ENCODE results near the gene MKRN2.
"Not testable (repeated sequence)": the region's sequence is repeated elsewhere in the genome, so short reads cannot be mapped to it uniquely, and the experiment has no call there.

Gene MKRN2, protein sequence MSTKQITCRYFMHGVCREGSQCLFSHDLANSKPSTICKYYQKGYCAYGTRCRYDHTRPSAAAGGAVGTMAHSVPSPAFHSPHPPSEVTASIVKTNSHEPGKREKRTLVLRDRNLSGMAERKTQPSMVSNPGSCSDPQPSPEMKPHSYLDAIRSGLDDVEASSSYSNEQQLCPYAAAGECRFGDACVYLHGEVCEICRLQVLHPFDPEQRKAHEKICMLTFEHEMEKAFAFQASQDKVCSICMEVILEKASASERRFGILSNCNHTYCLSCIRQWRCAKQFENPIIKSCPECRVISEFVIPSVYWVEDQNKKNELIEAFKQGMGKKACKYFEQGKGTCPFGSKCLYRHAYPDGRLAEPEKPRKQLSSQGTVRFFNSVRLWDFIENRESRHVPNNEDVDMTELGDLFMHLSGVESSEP

DNA sequence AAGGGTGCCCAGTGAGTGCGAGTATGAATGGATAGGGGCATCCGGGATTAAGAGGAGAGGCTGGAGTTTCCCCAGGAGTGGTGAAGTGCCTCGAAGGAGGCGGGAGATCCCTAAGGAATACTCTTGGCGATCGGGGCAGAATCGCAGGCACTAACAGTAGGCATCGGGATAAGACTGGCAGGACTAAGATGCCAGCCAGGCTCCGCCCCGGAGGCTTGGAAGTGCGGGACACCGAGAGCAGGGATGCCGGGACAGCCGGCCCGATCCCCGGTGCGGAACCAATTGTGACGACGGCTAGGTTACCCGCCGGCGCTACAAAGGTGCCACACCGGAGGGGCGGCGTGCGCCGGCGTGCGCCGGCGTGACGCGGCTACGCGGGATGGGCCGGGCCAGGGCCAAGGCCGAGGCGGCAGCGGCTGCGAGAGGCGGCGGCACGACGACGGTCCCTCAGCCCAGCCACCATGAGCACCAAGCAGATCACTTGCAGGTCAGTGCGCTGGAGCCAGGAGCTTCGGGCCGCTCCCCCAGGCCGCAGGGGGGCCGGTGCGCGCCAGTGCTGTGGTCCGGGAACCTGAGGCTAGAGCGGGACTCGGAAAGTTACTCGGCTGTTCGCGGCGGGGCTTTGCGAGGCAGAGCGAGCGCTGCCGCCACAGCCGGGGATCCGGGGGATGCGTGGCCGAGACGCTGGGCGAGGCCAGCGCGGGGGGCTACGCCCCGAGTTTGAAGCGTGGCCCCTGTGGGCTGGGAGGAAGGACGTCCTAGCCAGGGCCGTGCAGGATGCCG is at the start of gene MKRN2:
Gene MKRN2 (plus strand): TSS at position 398 of the 783 bp plus-strand sequence. CDS start 64 bp downstream, at position 462.
- peak; percentile 85 for DNase-seq (ENCODE audit: low spot score)

DNA sequence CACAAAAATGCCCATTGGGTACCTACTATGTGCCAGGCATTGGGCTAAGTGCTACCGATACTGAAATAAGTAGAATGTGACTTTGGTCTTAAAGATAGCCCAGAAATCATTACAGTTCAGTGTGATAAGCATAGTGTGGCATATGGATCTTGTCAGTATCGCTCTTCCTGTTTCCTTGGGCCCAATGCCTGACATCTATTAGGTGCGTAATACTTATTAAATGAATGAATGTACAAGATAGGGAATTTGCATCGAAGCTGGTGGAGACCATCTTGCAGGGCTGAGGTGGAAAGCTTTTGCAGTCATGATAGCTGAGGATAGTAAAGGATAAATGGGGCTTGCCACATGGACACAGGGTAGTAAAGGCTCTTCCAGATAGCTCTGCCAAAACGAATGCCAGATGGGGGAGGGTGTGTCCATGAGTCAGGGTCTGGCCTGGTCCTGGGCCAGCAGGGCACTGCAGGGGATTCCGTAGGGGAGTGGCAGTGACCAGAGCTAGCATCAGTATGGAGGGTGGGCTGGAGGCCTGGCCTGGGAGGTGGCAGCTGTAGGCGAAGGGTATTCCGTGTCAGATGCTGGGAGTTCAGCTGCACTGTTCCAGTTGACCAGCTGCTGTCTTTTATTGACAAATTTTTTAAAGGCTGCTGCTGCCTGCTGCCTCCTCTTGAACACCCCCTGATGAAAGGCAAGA is 49.2 kb upstream of the MKRN2 start:
- DNase-seq (ENCODE audit: low spot score), result no peak

DNA sequence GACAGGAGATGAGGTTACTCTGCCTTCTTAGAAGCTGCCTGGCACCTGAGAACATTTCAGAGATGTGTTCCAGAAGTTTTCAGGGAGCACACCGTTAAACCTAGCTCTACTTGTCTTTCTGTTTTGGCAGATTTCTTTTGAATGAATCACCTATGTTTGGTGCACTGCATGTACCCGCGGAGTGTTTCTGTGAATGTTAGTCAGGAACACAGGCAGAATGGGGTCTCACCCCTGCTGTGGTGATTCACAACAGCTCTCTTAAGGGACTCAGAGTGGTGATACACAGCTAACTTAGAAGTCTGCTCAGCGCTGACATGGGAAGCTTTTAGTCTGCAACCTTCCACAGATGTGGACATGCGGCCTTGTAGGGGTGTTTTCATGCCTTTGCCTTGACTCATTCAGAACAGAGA is 48.6 kb upstream of the MKRN2 start:
- no peak for DNase-seq (ENCODE audit: low spot score)

DNA sequence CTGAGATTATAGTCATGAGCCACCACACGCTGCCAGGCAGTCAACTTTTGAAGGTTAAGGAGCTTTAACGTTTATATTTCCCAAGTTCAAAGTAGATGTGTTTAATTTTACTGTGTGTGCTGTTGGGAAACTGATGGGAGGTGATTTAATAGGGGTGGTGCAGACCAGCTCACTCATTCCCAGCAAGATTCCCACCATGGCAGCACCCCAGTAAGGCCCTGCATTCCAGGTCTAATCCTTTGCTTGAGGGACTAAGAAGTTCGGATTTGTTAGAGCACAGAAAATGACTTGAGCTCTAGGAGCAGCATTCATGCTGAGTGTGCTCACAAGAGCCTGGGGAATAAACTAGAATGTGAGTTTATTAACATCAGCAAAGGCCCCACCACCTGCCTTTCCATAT is 47.4 kb upstream of the MKRN2 start:
- no peak for DNase-seq (ENCODE audit: low spot score)

DNA sequence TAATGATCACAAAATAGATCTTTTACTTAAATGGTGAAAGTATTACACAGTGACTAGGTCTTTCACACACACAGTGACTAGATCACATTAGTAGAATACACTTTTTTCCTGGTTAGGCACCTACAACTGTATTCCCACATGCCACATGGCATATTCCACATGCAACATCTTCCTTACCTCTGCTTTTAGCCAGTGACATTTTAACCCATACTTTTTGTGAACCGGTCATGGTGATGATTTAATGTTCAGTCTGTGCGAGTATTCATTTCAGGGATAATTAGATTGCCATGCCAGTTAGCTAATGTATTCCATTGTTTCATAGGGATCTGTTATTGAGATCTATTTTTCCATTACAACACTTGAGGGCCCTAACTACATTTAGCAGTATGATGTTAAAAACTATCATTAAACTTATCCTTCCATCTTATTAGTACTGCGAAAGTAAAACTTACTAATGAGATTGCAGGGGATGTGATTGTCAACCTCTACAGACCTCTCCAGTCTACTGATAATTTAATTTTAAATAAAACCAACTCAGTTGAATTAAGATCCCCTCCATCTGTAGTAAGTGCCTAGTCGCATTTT is 44.3 kb upstream of the MKRN2 start:
- DNase-seq (ENCODE audit: low spot score), result no peak

DNA sequence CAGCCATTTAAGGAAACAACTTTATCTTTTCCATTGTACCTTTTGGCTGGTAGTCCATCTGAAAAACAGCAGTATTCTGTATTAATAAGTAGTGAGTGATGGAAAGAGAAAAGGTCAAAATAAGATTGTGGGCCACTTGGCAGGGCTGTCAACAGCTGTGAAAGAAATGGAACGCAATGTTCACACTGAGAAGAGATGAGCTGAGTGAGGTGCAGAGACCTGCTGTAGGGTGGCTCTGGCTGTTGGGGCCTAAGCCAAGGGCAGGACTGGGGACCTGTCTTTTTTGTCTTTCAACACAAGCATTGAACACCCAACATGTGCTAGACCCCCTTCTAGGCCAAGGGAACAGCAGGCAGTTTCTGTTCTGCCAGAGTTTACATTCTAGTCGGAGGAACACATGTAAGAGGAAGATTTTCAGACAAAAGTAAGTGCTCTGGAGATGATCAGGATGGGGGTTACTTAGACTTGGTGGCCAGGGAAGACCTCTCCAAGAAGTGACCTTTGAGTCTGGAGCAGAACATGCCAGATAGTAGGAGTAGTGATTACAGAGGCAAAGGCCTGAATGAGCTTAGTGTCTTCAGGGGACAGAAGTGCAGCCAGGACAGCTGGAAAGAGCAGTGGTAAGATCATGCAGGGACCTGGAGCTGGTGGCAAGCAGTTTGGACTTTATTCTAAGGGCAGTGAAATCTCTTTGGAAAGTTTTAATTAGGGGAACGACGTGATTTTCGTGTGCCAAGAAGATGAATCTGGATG is 43.0 kb upstream of the MKRN2 start:
- DNase-seq (ENCODE audit: low spot score), result no peak

DNA sequence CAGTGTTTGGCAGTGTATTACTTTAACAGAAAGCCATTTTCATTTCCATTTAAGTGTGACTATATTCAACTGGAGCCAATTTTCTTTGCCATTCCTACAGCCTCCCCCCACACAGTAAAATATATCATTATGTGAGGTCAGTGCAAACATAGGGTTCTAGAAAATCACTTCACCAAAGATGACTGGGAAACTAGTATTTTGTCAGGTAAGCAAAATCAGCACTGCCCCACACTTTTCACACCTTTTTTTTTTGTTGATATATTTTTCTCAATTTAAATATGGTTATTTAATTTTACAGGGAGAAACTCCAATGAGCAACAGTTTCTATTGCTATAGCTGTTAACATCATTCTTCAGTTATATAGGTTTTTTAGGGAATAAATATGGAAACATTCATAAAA is 41.3 kb upstream of the MKRN2 start:
- no peak for DNase-seq (ENCODE audit: low spot score)

DNA sequence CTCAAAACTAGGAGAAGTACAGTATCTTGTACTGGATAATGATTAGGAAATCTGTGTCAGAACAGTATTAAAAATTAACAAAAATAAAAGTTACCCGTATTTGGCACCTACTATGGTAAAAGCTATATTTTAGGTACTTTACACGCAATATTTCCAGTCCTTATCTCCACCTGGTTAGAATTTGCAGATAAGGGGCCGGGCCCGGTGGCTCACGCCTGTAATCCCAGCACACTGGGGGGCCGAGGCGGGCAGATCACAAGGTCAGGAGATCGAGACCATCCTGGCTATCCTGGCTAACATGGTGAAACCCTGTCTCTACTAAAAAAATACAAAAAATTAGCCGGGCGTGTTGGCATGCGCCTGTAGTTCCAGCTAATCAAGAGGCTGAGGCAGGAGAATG is 40.0 kb upstream of the MKRN2 start:
- no peak for DNase-seq (ENCODE audit: low spot score)

DNA sequence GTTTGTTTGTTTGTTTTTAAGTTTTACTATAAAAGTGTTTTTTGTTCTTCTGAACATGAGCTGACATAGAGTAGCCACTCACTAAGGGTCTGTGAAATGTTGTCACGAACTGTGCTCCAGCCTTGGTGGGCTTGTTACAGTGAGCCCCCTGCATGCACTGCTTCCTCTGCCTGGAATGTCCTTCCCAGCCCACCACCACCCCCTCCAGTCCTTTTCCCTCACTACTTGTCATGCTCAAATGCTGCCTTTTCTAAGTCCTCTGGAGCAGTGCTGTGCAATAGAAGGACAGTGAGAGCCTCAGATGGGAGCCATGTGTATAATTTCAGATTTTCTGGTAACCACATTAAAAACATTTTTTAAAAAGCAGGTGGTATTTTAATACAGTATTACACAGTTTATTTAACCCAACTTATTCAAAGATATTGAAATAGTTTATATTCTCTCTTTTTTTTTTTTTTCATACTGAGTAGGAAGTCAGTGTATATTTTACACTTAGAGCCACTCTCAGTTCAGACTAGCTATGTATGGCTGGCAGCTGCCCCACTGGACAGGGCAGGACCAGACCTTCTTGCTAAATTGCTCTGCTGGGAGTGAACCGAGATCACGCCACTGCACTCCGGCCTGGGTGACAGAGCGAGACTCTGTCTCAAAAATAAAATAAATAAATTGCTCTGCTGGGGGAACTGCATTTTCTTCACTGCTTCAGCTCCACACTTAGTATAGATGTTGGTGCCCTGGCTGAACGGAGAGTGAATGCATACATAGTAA is 38.4 kb upstream of the MKRN2 start:
- no peak for DNase-seq (ENCODE audit: low spot score)

DNA sequence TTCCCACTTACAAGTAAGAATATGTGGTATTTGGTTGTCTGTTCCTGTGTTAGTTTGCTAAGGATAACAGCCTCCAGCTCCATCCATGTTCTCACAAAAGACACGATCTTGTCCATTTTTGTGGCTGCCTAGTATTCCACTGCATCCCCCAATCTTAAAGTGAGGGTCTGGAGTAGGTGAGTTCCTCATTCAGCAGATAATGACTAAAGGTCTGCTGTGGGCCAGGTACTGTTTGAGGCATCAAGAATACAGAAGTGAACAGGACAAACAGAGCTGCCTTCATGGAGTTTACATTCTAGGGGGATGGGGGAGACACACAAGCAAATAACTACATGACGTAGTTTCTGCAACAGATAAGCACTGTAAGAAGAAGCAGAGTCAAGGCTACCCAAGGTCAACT is 35.9 kb upstream of the MKRN2 start:
- DNase-seq (ENCODE audit: low spot score), result no peak

DNA sequence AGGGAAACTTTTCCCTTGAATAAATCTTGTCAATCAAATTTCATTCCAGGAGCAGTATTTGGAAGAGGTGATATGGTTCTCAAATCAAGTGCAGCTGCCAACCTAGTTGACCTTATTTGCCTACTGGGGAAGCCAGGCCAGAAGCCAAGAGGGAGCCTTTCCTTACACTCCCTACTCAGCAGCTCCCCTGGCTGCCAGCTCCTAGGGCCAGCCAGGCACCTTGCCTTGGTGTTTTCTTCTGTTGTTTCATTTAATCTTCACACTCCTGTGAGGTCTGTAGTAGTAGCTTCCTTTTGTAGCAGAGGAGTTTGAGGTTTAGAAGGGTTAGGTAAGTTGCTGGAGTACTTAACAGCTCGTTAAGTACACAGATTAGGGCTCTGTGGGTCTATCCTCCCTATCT is 34.2 kb upstream of the MKRN2 start:
- DNase-seq (ENCODE audit: low spot score), result no peak

DNA sequence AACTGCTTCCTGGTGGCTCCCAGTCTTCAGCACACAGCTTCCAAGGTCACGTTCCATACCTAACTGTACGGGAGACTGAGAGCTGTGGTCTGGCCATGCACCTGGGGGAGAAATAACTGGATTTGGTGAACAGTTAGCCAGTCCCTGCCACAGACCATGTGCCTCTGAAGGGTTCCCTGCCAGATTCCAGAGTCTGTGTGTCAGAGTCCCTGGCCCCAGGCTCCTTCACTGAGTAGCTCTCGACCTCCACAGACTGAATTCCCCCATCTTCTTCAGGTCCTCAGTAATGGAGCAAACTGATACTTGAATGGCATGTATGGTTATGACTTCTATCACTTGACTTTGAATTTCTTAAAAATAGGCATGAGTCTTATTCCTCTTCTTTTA is 29.1 kb upstream of the MKRN2 start:
- no peak for DNase-seq (ENCODE audit: low spot score)

DNA sequence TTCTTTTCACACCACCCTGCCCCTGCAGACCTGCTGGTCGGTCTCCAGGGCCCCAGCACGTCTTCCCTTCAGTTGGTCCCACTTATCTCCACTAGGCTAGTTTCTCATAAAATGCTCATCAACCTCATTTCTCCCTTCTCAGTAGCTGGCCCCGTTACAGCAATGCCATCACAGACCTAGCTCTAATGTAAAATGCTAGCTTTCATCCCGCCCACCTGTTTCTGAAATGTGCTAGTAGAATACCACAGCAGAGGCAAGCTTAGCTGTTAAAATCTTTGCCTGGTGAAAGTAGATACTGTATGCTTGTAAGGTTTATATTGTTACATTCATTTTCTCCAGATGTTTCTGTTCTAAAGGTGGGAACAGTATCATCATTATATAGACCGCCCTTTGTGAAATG is 24.7 kb upstream of the MKRN2 start:
- no peak for DNase-seq (ENCODE audit: low spot score)

DNA sequence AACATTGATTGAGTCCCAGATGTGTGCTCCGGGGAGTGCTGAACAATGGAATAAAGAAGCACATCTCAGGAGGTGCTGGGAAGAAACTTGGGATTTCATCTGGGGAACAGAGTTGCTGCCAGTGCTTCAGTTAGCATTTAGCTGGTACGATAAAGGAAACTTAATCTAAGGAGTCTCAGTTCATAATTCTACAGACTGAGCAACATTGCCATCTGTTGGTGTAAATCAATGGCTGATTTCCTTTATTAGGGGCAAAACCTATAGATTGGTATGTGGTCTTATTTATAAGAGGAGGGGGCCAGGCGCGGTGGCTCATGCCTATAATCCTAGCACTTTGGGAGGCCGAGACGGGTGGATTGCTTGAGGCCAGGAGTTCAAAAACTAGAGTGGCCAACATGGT is 20.5 kb upstream of the MKRN2 start:
- DNase-seq (ENCODE audit: low spot score), result no peak

DNA sequence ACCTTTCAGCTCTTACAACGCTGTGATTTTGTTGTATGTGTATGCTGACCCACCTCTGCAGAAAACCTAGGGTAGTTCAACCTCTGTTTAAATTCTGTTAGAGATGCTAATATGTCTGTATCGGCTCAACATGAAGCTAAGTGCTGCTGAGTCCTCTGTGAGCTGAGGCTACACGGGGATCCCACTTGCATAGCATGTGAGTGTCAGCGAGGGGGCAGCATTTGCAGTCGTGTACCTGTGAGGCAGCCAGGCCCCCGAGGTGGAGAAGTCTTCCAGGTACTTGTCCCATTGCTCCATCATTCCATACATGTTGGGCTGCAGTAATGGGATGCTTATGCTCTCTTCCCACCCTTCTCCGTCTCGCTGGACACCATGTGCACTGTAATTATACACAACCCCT is 15.3 kb upstream of the MKRN2 start:
- no peak for DNase-seq (ENCODE audit: low spot score)

DNA sequence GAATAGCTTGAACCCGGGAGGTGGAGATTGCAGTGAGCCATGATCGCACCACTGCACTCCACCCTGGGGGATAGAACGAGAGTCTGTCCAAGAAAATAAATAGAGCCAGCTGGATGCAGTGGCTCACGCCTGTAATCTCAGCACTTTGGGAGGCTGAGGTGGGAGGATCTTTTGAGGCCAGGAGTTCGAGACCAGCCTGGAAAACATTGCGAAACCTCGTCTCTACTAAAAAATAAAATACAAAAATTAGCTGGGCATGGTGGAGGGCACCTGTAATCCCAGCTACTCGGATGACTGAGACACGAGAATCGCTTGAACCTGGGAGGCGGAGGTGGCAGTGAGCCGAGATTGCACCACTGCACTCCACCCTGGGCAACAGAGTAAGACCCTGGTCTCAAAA is 13.4 kb upstream of the MKRN2 start:
- not testable (repeated sequence) for DNase-seq (ENCODE audit: low spot score)

DNA sequence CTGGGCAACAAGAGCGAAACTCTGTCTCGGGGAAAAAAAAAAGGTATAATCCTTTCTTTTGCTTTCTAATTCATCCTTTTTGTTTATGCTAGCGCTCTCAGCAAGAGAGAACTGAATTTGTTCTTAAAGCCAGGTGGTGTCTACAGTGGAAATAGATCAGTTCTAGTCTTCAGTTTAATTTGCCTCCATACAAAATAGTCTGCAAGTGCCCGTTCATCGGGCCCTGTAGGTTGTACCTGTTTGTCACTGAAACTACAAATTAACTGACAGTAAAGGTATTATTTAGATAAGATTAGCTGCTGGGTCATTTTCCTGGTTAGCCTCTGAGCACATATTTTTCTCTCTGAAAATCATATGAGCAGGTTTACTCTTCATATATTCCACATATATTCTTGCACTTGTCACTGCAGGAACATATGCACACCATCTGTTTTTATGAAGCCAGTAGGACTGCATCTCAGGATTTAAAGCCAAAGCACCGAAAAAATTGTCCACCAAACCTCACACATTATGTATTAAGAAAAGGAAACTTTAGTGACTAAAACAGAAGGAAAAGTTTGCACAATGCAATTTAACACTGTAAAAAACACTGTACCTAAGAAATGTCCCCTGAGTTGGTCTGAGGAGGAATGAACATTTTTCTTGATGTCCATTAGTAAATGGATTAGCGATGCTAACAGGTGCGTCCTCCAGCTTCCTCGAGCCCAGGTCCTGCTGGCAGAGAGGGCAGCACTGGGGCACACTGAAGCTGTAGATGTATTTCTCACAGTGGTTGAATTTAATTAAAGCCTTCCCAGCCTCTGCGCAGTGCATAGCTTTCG is 12.0 kb upstream of the MKRN2 start:
- DNase-seq (ENCODE audit: low spot score), result no peak

DNA sequence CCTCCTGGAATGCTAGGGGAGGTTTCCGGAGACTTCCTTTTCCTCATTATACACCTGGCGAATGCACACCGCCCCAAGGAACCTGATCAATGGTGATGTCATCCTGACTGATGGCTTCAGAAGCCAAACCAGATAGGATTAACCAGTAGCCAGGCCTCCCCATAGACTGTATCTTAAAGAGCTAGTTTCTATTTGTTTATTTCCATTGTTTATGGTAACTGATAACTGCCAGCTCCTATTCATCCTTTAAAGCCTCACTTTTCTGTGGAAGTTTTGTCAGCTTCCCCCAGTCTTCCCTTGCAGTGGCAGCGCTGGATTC is 11.5 kb upstream of the MKRN2 start, which contains the start of gene MKRN2OS:
Gene MKRN2OS (minus strand): TSS at position 27 of the 319 bp plus-strand sequence. CDS start 35 bp downstream, outside the sequence.
- peak; percentile 27 for DNase-seq (ENCODE audit: low spot score)

DNA sequence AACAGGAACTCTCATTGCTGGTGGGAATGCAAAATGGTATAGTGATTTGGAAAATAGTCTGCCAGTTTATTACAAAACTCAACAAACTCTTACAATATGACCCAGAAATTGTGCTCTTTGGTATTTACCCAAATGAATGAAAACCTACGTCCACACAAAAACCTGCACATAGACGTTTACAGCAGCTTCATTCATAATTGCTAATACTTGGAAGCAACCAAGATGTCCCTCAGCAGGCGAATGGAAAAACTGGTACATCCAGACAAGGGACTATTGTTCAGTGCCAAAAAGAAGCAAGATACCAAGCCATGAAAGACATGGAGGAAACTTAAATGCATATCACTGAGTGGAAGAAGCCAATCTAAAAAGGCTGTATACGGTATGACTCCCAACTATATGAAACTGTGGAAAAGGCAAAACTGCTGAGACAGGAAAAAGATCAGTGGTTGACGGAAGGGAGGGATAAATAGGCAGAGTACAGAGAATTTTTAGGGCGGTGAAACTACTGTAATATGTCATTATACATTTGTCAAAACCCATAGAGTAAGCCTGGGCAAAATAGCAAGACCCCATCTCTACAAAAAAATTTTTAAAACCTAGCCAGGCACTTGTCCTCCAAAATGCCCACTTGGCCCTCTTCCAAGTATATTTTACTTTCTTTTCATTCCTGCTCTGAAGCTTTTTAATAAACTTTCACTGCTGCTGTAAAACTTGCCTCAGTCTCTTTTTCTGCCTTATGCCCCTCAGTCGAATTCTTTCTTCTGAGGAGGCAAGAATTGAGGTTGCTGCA is 6.7 kb upstream of the MKRN2 start:
- no peak for DNase-seq (ENCODE audit: low spot score)

Measured in HuH-7.5 (cell line).